HTERT RPE-1 (cell line): Measurements from ENCODE around the gene COLGALT1.
"Not testable (repeated sequence)": the region's sequence is repeated elsewhere in the genome, so short reads cannot be mapped to it uniquely, and the experiment has no call there.

Experiments
- in situ Hi-C: fragments of 300-500 bp; cut with MboI; formaldehyde crosslinking; loops from 4 replicates; pipeline ENCODE4 v1.14.3; 2020; ENCODE audit warnings: low sequenced_read_pairs

The COLGALT1 gene

GRCh38 chr19:17557466-17557865, 2.0 kb downstream of the COLGALT1 start:
- in situ Hi-C loops = no loop called here

GRCh38 chr19:17560205-17560595, 4.8 kb downstream of the COLGALT1 start:
- in situ Hi-C loops = no loop called here

- in situ Hi-C loops = no loop called here
Measured at GRCh38 chr19:17562097-17562496, 6.6 kb downstream of the COLGALT1 start.

- in situ Hi-C loops = no loop called here
Measured at GRCh38 chr19:17562561-17562960, 7.1 kb downstream of the COLGALT1 start.

GRCh38 chr19:17564781-17565180, 9.3 kb downstream of the COLGALT1 start:
- in situ Hi-C loops = no loop called here

- in situ Hi-C loops = no loop called here
Measured at GRCh38 chr19:17565611-17566010, 10.2 kb downstream of the COLGALT1 start.

GRCh38 chr19:17567940-17568339, 12.5 kb downstream of the COLGALT1 start:
- in situ Hi-C loops = no loop called here

GRCh38 chr19:17570291-17570690, 14.8 kb downstream of the COLGALT1 start:
- in situ Hi-C loops = not testable (repeated sequence)

GRCh38 chr19:17570791-17571190, 15.3 kb downstream of the COLGALT1 start:
- in situ Hi-C loops = no loop called here

- in situ Hi-C loops = no loop called here
Measured at GRCh38 chr19:17572638-17573037, 17.2 kb downstream of the COLGALT1 start.

- in situ Hi-C loops = no loop called here
Measured at GRCh38 chr19:17575871-17576757, 20.7 kb downstream of the COLGALT1 start.

GRCh38 chr19:17576758-17577456, 21.5 kb downstream of the COLGALT1 start:
- in situ Hi-C loops = no loop called here

GRCh38 chr19:17577457-17578097, 22.1 kb downstream of the COLGALT1 start:
- in situ Hi-C loops = no loop called here

- in situ Hi-C loops = no loop called here
Measured at GRCh38 chr19:17579661-17580244, 24.3 kb downstream of the COLGALT1 start.

- in situ Hi-C loops = no loop called here
Measured at GRCh38 chr19:17580470-17581144, 25.2 kb downstream of the COLGALT1 start.

- in situ Hi-C loops = no loop called here
Measured at GRCh38 chr19:17581211-17581874, 25.9 kb downstream of the COLGALT1 start.

GRCh38 chr19:17582613-17583012, 27.2 kb downstream of the COLGALT1 start:
- in situ Hi-C loops = no loop called here

- in situ Hi-C loops = no loop called here
Measured at GRCh38 chr19:17584132-17584531, 28.7 kb downstream of the COLGALT1 start.

- in situ Hi-C loops = not testable (repeated sequence)
Measured at GRCh38 chr19:17585395-17585794, 29.9 kb downstream of the COLGALT1 start.

- in situ Hi-C loops = no loop called here
Measured at GRCh38 chr19:17590866-17591265, 35.4 kb downstream of the COLGALT1 start.
